GM12865 (cell line): ENCODE results near the gene AGBL4.

Experiments used
- DNase-seq: peaks from one replicate; pipeline ENCODE4 v3.0.0; 2010; ENCODE audit warnings: low read depth
- H3K4me3 ChIP-seq: 2 replicates; pipeline ENCODE4 v1.5.1; 2011; ENCODE audit warnings: mild to moderate bottlenecking, low read depth, low read length, control low read depth
- CTCF ChIP-seq: IDR thresholded peaks from 2 replicates; pipeline ENCODE4 v1.5.1; 2011; ENCODE audit warnings: low read length, control low read depth, low read depth, inconsistent platforms; ENCODE audit not compliant: insufficient read depth; ENCODE audit errors: missing control alignments

AGBL4 gene

GRCh38 chr1:50023292-50024159 is at the start of gene AGBL4:
TSS of gene AGBL4 (minus strand) at chr1:50023954.
- no peak for DNase-seq

GRCh38 chr1:50066806-50067205 is 43.1 kb upstream of the AGBL4 start:
- no peak for DNase-seq
- no peak overlapping the region for H3K4me3 ChIP-seq
- TF ChIP-seq CTCF, result no peak

More at GRCh38 chr1:50023292-50024159, at the start of gene AGBL4:
- TF ChIP-seq CTCF, result no peak
- H3K4me3 ChIP-seq, result no peak within 1 kb of the TSS

GRCh38 chr1:50060279-50060678 is 36.5 kb upstream of the AGBL4 start:
- H3K4me3 ChIP-seq, result no peak overlapping the region
- TF ChIP-seq CTCF, result no peak
- no peak for DNase-seq

DNA sequence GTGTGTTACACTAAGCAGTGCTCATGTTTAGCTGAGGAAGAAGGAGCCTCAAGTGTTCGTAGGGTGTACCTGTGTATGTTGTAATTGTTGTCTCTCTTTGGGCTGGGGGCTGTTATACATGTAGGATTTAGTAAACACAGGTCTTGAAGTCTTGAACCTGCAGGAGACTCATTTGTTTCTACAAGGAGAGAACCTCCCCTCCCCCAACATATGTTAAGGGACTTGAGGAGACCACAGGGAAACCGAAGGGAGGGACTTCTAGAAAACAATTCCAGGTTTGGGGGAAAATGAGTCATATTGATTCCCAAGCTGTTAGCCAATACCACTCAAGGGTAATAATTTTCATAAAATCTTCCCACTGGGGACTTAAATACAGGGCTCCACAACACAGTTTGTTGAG is 25.0 kb upstream of the AGBL4 start:
- no peak overlapping the region for H3K4me3 ChIP-seq
- no peak for DNase-seq
- no peak for TF ChIP-seq CTCF

DNA sequence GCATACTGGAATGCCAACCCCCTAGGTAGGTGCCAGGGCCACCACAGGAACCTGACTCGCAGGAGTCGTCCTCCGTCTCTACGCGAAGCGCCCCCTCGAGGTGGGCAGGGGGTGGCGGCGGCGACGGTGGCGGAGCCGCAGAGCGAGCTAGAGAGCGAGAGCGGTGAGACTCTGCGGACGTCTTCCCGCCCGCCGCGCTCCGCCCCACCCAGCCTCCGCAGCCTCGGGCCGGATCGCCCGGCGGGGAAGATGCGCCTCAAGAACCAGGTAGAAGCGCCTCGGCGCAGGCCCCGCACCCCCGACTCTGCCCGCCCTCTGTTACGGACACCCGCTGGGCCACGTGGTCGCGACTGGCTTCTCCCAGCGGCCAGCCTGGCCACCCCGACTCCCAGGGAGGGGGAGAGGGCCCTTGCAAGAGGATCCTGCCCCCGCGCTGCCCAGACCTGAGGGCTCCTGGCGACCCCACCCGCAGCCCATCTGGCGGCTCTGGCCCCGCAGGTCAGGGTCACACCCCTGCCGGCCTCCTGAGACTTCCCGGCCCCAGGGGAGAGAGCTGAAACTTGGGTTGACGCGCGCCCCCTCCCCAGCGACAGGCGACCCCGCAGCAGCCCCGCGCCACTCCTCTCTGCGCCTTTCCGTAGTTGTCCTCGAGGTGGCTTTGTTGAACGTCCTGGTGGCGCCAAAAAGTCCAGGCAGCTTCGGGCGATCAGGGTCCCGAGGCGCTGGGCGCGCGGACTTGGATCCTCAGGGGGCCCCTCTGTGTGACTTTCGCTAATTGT is 24.4 kb upstream of the AGBL4 start:
- no peak for TF ChIP-seq CTCF
- no peak for DNase-seq
- H3K4me3 ChIP-seq, result no peak overlapping the region

- TF ChIP-seq CTCF, result no peak
- H3K4me3 ChIP-seq, result no peak overlapping the region
- DNase-seq, result no peak
These were observed 14.6 kb upstream of the AGBL4 start for GRCh38 chr1:50038237-50038809.
